HFFc6 (cell line): ENCODE results near the gene CEP20. TPM values are rescaled to one million over a fixed set of nuclear protein-coding genes. Genes with fewer than 3 reads are reported as not detected.

Source experiments
- DNase-seq: peaks from one replicate; pipeline ENCODE4 v3.0.0-alpha.2; 2018
- H3K27ac Mint-ChIP-seq: 2 replicates; pipeline ENCODE4 v1.8.0; 2020; ENCODE audit warnings: mild to moderate bottlenecking, mixed read lengths
- H3K27me3 Mint-ChIP-seq: 2 replicates; pipeline ENCODE4 v1.8.0; 2021; ENCODE audit warnings: mild to moderate bottlenecking, moderate library complexity, mixed read lengths; ENCODE audit not compliant: insufficient read depth
- H3K36me3 Mint-ChIP-seq: 2 replicates; pipeline ENCODE4 v1.8.0; 2021; ENCODE audit warnings: low read depth, mixed read lengths
- H3K4me1 Mint-ChIP-seq: 2 replicates; pipeline ENCODE4 v1.8.0; 2020; ENCODE audit warnings: low read depth, mixed read lengths
- H3K4me3 Mint-ChIP-seq: 2 replicates; pipeline ENCODE4 v1.8.0; 2020; ENCODE audit warnings: mild to moderate bottlenecking, moderate library complexity, mixed read lengths
- H3K9me3 Mint-ChIP-seq: 2 replicates; pipeline ENCODE4 v1.8.0; 2020; ENCODE audit warnings: mild to moderate bottlenecking, mixed read lengths
- CTCF ChIP-seq: fragments of 200-600 bp; sonication (generic); IDR thresholded peaks from 2 replicates; pipeline ENCODE4 v1.5.0; 2021; ENCODE audit warnings: antibody characterized with exemption, mild to moderate bottlenecking
- total RNA-seq, 6 experiments: library from RNA; stranded (reverse); fragmentation: NEBNext Ultra II Directional; extraction: Animal tissue kit (Norgen Biotek cat#: 25700); gene quantifications; 2 replicates in 1 of 6; 3 replicates in 5 of 6; pipeline ENCODE4 v1.2.3, GENCODE V29; 2021

The CEP20 gene
- total RNA-seq, 6 experiments from 2014 or later, result 40.1 to 57.5 (median 49.4) TPM

- no peaks in the 10 kb centered on the region for H3K27me3 Mint-ChIP-seq
- peaks cover 33% of the 10 kb centered on the region for H3K36me3 Mint-ChIP-seq
- H3K27ac Mint-ChIP-seq, result peak overlapping the region; percentile 93
- H3K4me1 Mint-ChIP-seq, result peaks cover 51% of the 10 kb centered on the region
- H3K9me3 Mint-ChIP-seq, result no peaks in the 10 kb centered on the region
- peak; percentile 91 for DNase-seq
- H3K4me3 Mint-ChIP-seq, result peak overlapping the region; percentile 79
- TF ChIP-seq CTCF, result no peak
Observed at GRCh38 chr16:15879255-15879811, 9.1 kb downstream of the CEP20 start.

DNA sequence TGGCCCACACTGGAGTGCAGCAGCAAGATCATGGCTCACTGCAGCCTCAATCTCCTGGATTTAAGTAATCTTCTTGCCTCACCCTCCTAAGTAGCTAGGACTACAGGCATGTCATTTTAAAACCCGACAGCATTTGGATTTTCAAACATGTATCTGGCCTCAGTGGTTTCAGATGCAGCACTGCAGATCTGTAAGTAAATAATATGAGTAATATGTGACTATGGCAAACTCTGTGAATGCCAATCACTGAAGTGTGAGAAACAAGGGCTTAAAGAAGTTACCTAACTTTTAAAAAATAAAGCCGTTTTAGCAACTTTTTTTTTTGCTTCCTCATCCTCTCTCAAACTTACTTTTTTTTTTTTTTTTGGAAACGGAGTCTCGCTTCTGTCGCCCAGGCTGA is 11.9 kb downstream of the CEP20 start:
- DNase-seq, result no peak
- Mint-ChIP-seq H3K4me1 (peaks cover 46% of the 10 kb centered on the region), H3K27me3 (no peaks in the 10 kb centered on the region), H3K27ac (no peak overlapping the region), H3K36me3 (peaks cover 23% of the 10 kb centered on the region), H3K4me3 (no peak overlapping the region), H3K9me3 (no peaks in the 10 kb centered on the region)
- TF ChIP-seq CTCF, result no peak

- peak; percentile 87 for TF ChIP-seq CTCF
- peak; percentile 57 for DNase-seq
- no peaks in the 10 kb centered on the region for H3K9me3 Mint-ChIP-seq
- H3K4me3 Mint-ChIP-seq, result no peak overlapping the region
- no peaks in the 10 kb centered on the region for H3K27me3 Mint-ChIP-seq
- peaks cover 29% of the 10 kb centered on the region for H3K4me1 Mint-ChIP-seq
- H3K27ac Mint-ChIP-seq, result peak overlapping the region; percentile 70
- H3K36me3 Mint-ChIP-seq, result peaks cover 22% of the 10 kb centered on the region
Observed at GRCh38 chr16:15874745-15875314, 13.6 kb downstream of the CEP20 start.

DNA sequence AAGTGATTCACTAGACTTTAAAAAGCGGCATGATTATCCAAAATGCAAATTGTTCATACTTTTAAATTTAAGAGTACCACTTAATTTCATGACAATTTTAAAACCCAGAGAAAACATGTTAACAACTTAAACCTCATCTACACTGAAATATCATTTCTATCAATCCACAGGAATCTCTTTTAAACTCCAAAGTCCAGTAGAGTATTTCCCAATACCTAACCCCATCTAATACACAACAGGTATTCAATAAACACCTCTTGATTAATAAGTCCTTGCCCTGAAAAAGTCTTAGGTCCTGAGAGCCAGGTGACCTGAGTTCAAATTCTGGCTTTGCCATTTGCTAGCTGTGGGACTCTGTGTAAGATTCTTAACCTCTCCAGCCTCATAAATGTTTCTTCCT is 14.7 kb downstream of the CEP20 start:
- DNase-seq, result no peak
- no peak for TF ChIP-seq CTCF
- Mint-ChIP-seq H3K9me3 (no peaks in the 10 kb centered on the region), H3K4me1 (peaks cover 18% of the 10 kb centered on the region), H3K27me3 (no peaks in the 10 kb centered on the region), H3K4me3 (no peak overlapping the region), H3K36me3 (peaks cover 14% of the 10 kb centered on the region), H3K27ac (no peak overlapping the region)

- no peak overlapping the region for H3K27ac Mint-ChIP-seq
- no peak overlapping the region for H3K4me3 Mint-ChIP-seq
- peaks cover 14% of the 10 kb centered on the region for H3K4me1 Mint-ChIP-seq
- H3K36me3 Mint-ChIP-seq, result peaks cover 13% of the 10 kb centered on the region
- TF ChIP-seq CTCF, result no peak
- no peaks in the 10 kb centered on the region for H3K27me3 Mint-ChIP-seq
- no peaks in the 10 kb centered on the region for H3K9me3 Mint-ChIP-seq
- DNase-seq, result no peak
Observed at GRCh38 chr16:15873301-15873700, 15.1 kb downstream of the CEP20 start.
